ENCODE results near the gene PREP.

DNA sequence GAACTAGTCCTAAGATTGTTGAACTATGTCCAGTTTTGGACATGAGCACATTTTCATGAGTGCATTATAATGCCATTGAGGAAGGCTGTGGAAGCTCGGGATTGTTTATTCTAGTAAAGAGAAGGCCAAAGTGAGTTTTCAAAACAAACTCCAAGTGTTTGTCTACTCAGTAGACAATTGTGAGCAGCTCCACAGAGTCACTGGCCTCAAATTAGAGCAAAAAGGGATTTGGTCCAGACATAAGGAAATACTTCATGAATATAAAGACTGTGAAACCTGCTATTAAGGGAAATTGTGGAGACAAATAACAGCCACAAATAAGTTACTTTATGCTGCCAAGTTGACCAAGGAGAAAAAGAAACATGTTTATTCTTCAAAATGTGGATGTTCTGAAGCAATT lies 42.6 kb upstream of the PREP start:
- TF ChIP-seq, protein P1, sequence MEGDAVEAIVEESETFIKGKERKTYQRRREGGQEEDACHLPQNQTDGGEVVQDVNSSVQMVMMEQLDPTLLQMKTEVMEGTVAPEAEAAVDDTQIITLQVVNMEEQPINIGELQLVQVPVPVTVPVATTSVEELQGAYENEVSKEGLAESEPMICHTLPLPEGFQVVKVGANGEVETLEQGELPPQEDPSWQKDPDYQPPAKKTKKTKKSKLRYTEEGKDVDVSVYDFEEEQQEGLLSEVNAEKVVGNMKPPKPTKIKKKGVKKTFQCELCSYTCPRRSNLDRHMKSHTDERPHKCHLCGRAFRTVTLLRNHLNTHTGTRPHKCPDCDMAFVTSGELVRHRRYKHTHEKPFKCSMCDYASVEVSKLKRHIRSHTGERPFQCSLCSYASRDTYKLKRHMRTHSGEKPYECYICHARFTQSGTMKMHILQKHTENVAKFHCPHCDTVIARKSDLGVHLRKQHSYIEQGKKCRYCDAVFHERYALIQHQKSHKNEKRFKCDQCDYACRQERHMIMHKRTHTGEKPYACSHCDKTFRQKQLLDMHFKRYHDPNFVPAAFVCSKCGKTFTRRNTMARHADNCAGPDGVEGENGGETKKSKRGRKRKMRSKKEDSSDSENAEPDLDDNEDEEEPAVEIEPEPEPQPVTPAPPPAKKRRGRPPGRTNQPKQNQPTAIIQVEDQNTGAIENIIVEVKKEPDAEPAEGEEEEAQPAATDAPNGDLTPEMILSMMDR (IDR thresholded peaks at IDR 0.05; ENCODE audit: insufficient read depth, low read length, poor library complexity, severe bottlenecking): no peak
- TF ChIP-seq EZH2phosphoT487 (conservative IDR thresholded peaks at IDR 0.05; ENCODE audit: low read length): no peak
